Astrocyte of the cerebellum (primary cell): ENCODE data around the gene INPP5D.

Source experiments
- DNase-seq: peaks from one replicate; pipeline ENCODE4 v3.0.0-alpha.2; 2011; ENCODE audit warnings: low read depth
- H3K4me3 ChIP-seq: 2 replicates; pipeline ENCODE4 v1.5.1; 2011; ENCODE audit warnings: mild to moderate bottlenecking, low read depth, low read length, moderate library complexity
- in situ Hi-C: cut with HindIII; loops from 2 replicates; pipeline ENCODE4 v1.10.0; 2017; ENCODE audit warnings: low sequenced_read_pairs
- TF ChIP-seq, protein P1 (sequence below): IDR thresholded peaks from 2 replicates; pipeline ENCODE4 v1.5.1; 2012; ENCODE audit warnings: low read length, low read depth, moderate library complexity, mild to moderate bottlenecking; ENCODE audit errors: missing control alignments

Gene INPP5D

DNA sequence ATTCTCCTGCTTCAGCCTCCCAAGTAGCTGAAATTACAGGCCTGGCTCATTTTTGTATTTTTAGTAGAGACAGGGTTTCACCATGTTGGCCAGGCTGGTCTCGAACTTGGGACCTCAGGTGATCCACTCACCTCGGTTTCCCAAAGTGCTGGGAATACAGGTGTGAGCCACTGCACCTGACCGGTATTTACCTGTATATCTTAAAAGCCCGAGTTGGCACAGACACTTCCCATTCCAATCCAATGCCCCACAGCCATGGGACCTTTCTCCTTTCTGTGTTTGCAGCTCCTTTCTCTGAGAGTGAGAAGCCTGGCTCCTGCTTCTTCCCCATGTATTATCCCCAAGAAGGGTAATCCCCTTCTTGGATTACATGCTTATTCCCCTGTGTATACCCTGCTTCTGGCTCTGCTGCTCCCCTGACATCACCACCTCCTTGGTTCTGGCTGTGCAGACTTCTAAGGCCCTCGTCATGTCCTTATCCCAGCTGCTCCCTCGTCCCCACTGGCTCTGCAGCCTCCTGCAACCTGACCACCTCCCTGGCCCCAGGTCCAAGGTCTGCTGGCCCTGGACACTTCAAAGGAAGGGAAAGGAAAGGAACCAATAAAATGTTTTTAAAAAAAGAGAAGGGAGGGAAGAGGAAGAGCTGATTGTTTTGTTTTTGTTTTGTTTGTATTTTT is 52.8 kb downstream of the INPP5D start:
- DNase-seq, result no peak
- in situ Hi-C loops, result no loop called here
- TF ChIP-seq, protein P1, sequence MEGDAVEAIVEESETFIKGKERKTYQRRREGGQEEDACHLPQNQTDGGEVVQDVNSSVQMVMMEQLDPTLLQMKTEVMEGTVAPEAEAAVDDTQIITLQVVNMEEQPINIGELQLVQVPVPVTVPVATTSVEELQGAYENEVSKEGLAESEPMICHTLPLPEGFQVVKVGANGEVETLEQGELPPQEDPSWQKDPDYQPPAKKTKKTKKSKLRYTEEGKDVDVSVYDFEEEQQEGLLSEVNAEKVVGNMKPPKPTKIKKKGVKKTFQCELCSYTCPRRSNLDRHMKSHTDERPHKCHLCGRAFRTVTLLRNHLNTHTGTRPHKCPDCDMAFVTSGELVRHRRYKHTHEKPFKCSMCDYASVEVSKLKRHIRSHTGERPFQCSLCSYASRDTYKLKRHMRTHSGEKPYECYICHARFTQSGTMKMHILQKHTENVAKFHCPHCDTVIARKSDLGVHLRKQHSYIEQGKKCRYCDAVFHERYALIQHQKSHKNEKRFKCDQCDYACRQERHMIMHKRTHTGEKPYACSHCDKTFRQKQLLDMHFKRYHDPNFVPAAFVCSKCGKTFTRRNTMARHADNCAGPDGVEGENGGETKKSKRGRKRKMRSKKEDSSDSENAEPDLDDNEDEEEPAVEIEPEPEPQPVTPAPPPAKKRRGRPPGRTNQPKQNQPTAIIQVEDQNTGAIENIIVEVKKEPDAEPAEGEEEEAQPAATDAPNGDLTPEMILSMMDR, result no peak
- H3K4me3 ChIP-seq, result no peak overlapping the region

GRCh38 chr2:233114421-233114861 is 54.3 kb downstream of the INPP5D start:
- in situ Hi-C loops, result no loop called here
- DNase-seq, result peak; percentile 5
- H3K4me3 ChIP-seq, result no peak overlapping the region
- TF ChIP-seq, protein P1, result no peak

DNA sequence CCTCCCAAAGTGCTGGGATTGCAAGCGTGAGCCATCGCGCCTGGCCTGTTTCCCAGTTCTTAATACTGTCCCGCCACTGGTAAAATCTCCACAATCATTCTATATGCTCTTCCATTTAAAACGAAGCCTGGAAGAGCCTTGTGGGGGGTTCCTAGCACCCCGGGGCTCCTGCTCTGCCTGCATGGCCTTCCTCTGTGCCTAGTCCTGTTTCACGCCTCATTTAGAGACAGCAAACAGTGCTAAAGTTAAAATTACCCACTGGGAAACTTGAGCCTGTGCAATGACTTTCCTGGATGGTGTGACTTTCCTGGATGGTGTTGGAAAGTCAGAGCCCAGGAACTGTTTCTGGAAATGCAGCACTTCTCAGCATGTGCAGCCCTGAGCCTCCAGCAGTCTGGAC is 55.0 kb downstream of the INPP5D start:
- TF ChIP-seq, protein P1, result no peak
- no peak for DNase-seq
- H3K4me3 ChIP-seq, result no peak overlapping the region
- in situ Hi-C loops, result no loop called here

DNA sequence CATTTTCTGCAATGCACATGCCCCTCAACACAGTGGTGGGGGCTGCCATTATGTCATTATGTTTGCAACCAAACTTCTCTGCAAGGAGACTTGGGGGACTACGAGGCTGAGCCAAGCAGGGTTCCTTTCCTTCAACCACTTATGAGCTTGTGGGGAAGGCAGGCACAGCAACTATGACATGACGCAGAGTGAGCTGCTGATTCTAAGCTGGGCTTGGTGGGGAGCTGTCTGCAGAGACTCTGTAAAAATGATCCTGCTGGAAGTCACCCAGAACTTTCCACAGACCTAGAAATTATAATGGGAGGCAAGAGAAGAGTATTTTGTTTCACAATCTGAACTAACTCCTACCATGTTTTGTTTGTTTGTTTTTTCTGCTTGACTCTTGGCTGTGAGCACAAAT is 55.6 kb downstream of the INPP5D start:
- DNase-seq, result peak; percentile 11
- in situ Hi-C loops, result no loop called here

DNA sequence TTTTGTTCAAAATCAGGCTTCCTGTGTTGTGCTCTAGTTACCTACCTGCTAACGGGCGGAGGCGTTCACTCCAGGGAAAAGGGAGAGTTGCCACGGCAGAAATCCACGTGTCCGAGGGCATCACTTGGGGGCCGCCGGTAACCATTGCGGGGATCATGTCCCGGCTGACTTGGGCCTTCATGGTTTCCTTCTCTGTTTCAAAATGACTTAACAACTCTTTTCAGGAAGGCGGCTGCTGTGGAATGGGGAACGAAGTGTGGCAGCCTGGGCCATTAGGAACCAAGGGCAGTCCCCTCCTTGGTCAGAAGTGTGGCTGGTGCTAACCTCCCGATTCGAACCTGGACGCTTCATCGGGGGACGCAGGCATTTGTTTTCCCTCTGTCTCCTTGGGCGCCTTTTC is 56.8 kb downstream of the INPP5D start:
- TF ChIP-seq, protein P1, result no peak
- in situ Hi-C loops, result no loop called here
- no peak for DNase-seq
- H3K4me3 ChIP-seq, result no peak overlapping the region

More for the DNA sequence above, 55.6 kb downstream of the INPP5D start:
- no peak overlapping the region for H3K4me3 ChIP-seq
- TF ChIP-seq, protein P1, result no peak

DNA sequence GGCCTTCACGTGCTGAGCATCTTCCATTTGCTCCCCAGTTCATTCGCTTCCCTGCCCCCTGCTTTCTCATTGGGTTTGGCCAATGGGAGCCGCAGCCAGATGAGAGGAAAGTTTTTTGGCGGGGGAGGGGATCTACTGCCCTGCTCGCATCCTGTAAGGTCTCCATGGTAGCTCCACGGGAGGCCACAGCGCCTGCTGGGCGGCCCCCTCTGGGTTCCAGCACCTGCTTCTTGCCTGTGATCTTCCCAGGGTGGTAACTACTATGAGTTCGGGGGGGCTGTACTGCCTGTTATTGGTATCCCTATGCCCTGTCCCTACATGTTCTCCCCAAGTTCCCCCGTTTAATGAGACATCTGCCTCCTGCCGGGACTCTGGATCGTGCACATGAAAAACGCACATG is 57.2 kb downstream of the INPP5D start:
- no peak for DNase-seq
- in situ Hi-C loops, result no loop called here
- no peak overlapping the region for H3K4me3 ChIP-seq
- TF ChIP-seq, protein P1, result no peak
